GM12878 (cell line): Measurements from ENCODE around the gene NPM3. TPM values are rescaled to one million over a fixed set of nuclear protein-coding genes. Genes with fewer than 3 reads are reported as not detected.

ENCODE experiments used
- polyA plus RNA-seq, 11 experiments: library from polyadenylated mRNA; depleted of rRNA in 4 of 11; unstranded in 6 of 11; stranded (reverse) in 5 of 11; fragments of >200 nt; fragmentation: Nextera tagmentation in 4 of 11; fragmentation: Illumina TruSeq in 1 of 11; extraction: Ambion mirVana in 4 of 11; extraction: Trizol in 1 of 11; gene quantifications; 1 replicate in 1 of 11; 2 replicates in 10 of 11; pipeline versions ENCODE4 v1.2.1 to v1.2.3, GENCODE V29; 2011 to 2016; ENCODE audit warnings: inconsistent platforms in 2 of 11, missing spikeins in 2 of 11, low read depth in 1 of 11
- total RNA-seq, 4 experiments: library from RNA; depleted of rRNA in 3 of 4; stranded (reverse); fragments of >200 nt in 3 of 4; fragmentation: Illumina TruSeq in 1 of 4; extraction: Trizol in 1 of 4; gene quantifications; 2 replicates each; pipeline versions ENCODE4 v1.2.1 to v1.2.3, GENCODE V29; 2013 to 2021

The NPM3 gene
- total and polyA plus RNA-seq, 10 of the 15 experiments (the other 5 are each of a cell fraction or from before 2014, with no cell fraction given), result 13.0 to 171 (median 93.3) TPM

Other genes with a start within 250 kb of the NPM3 start
- 14.7 and 15.0 TPM in 2 replicates for gene POLL, start 195.2 kb downstream of the NPM3 start, total RNA-seq (2014; rRNA removed)
- 9.0 and 9.7 TPM in 2 replicates for gene POLL, start 195.2 kb downstream of the NPM3 start, total RNA-seq (2014; rRNA removed; fragmentation: Illumina TruSeq; extraction: Trizol)
- 21.6 and 25.4 TPM in 2 replicates for gene POLL, start 195.2 kb downstream of the NPM3 start, total RNA-seq (2021)
- 12.9 and 20.1 TPM in 2 replicates for gene POLL, start 195.2 kb downstream of the NPM3 start, polyA plus RNA-seq (2011; rRNA removed)
- 10.9 and 12.2 TPM in 2 replicates for gene POLL, start 195.2 kb downstream of the NPM3 start, polyA plus RNA-seq (2014; fragmentation: Illumina TruSeq; extraction: Trizol)
- gene POLL, start 195.2 kb downstream of the NPM3 start, polyA plus RNA-seq (2014; fragmentation: Nextera tagmentation; extraction: Ambion mirVana), result 1 to 10 TPM; 1.5 to 2.1 TPM
- gene POLL, start 195.2 kb downstream of the NPM3 start, polyA plus RNA-seq (2014; rRNA removed), result 18.9 and 20.7 TPM in 2 replicates
- 10 to 100 TPM; 13.1 to 14.4 TPM for gene POLL, start 195.2 kb downstream of the NPM3 start, polyA plus RNA-seq (2016; fragmentation: Nextera tagmentation; extraction: Ambion mirVana)
- gene DPCD, start 195.1 kb downstream of the NPM3 start, total RNA-seq (2014; rRNA removed), result 16.4 and 17.9 TPM in 2 replicates
- gene DPCD, start 195.1 kb downstream of the NPM3 start, total RNA-seq (2014; rRNA removed; fragmentation: Illumina TruSeq; extraction: Trizol), result 17.1 TPM in 2 replicates
- gene DPCD, start 195.1 kb downstream of the NPM3 start, total RNA-seq (2021), result 9.7 and 13.0 TPM in 2 replicates
- 35.1 and 37.2 TPM in 2 replicates for gene DPCD, start 195.1 kb downstream of the NPM3 start, polyA plus RNA-seq (2011; rRNA removed)
- gene DPCD, start 195.1 kb downstream of the NPM3 start, polyA plus RNA-seq (2014; fragmentation: Illumina TruSeq; extraction: Trizol), result 17.1 and 21.6 TPM in 2 replicates
- gene DPCD, start 195.1 kb downstream of the NPM3 start, polyA plus RNA-seq (2014; fragmentation: Nextera tagmentation; extraction: Ambion mirVana), result 10 to 100 TPM; 39.9 to 50.9 TPM
- 13.5 and 16.0 TPM in 2 replicates for gene DPCD, start 195.1 kb downstream of the NPM3 start, polyA plus RNA-seq (2014; rRNA removed)
- 10 to 100 TPM; 31.1 to 36.2 TPM for gene DPCD, start 195.1 kb downstream of the NPM3 start, polyA plus RNA-seq (2016; fragmentation: Nextera tagmentation; extraction: Ambion mirVana)
- gene FBXW4, start 88.3 kb downstream of the NPM3 start, total RNA-seq (2014; rRNA removed), result 28.5 and 29.2 TPM in 2 replicates
- 24.8 and 26.5 TPM in 2 replicates for gene FBXW4, start 88.3 kb downstream of the NPM3 start, total RNA-seq (2014; rRNA removed; fragmentation: Illumina TruSeq; extraction: Trizol)
- 38.7 and 41.9 TPM in 2 replicates for gene FBXW4, start 88.3 kb downstream of the NPM3 start, total RNA-seq (2021)
- 27.8 and 38.2 TPM in 2 replicates for gene FBXW4, start 88.3 kb downstream of the NPM3 start, polyA plus RNA-seq (2011; rRNA removed)
- gene FBXW4, start 88.3 kb downstream of the NPM3 start, polyA plus RNA-seq (2014; fragmentation: Illumina TruSeq; extraction: Trizol), result 37.2 and 42.0 TPM in 2 replicates
- gene FBXW4, start 88.3 kb downstream of the NPM3 start, polyA plus RNA-seq (2014; fragmentation: Nextera tagmentation; extraction: Ambion mirVana), result 10 to 100 TPM in 1 of 2 experiments, 1 to 10 TPM in 1; 5.7 to 11.5 TPM
- 30.5 and 34.5 TPM in 2 replicates for gene FBXW4, start 88.3 kb downstream of the NPM3 start, polyA plus RNA-seq (2014; rRNA removed)
- 1 to 10 TPM; 7.4 to 9.3 TPM for gene FBXW4, start 88.3 kb downstream of the NPM3 start, polyA plus RNA-seq (2016; fragmentation: Nextera tagmentation; extraction: Ambion mirVana)
- gene FGF8, start 7.3 kb downstream of the NPM3 start, total RNA-seq (2014; rRNA removed), result not detected in 2 replicates
- gene FGF8, start 7.3 kb downstream of the NPM3 start, total RNA-seq (2014; rRNA removed; fragmentation: Illumina TruSeq; extraction: Trizol), result not detected in 2 replicates
- gene FGF8, start 7.3 kb downstream of the NPM3 start, total RNA-seq (2021), result not detected in 2 replicates
- gene FGF8, start 7.3 kb downstream of the NPM3 start, polyA plus RNA-seq (2011; rRNA removed), result 0.08 TPM in 1 of 2 replicates, not detected in the other
- gene FGF8, start 7.3 kb downstream of the NPM3 start, polyA plus RNA-seq (2014; fragmentation: Illumina TruSeq; extraction: Trizol), result not detected in 2 replicates
- not detected for gene FGF8, start 7.3 kb downstream of the NPM3 start, polyA plus RNA-seq (2014; fragmentation: Nextera tagmentation; extraction: Ambion mirVana)
- gene FGF8, start 7.3 kb downstream of the NPM3 start, polyA plus RNA-seq (2014; rRNA removed), result 0.17 TPM in 1 of 2 replicates, not detected in the other
- under 1 TPM in 1 of 2 experiments, not detected in 1; 0.43 TPM for gene FGF8, start 7.3 kb downstream of the NPM3 start, polyA plus RNA-seq (2016; fragmentation: Nextera tagmentation; extraction: Ambion mirVana)
- 82.5 and 101 TPM in 2 replicates for gene OGA, start 35.0 kb upstream of the NPM3 start, total RNA-seq (2014; rRNA removed)
- 107 and 115 TPM in 2 replicates for gene OGA, start 35.0 kb upstream of the NPM3 start, total RNA-seq (2014; rRNA removed; fragmentation: Illumina TruSeq; extraction: Trizol)
- gene OGA, start 35.0 kb upstream of the NPM3 start, total RNA-seq (2021), result 75.1 and 87.8 TPM in 2 replicates
- gene OGA, start 35.0 kb upstream of the NPM3 start, polyA plus RNA-seq (2011; rRNA removed), result 145 and 214 TPM in 2 replicates
- gene OGA, start 35.0 kb upstream of the NPM3 start, polyA plus RNA-seq (2014; fragmentation: Illumina TruSeq; extraction: Trizol), result 111 and 154 TPM in 2 replicates
- 10 to 100 TPM; 23.0 to 28.3 TPM for gene OGA, start 35.0 kb upstream of the NPM3 start, polyA plus RNA-seq (2014; fragmentation: Nextera tagmentation; extraction: Ambion mirVana)
- gene OGA, start 35.0 kb upstream of the NPM3 start, polyA plus RNA-seq (2014; rRNA removed), result 81.0 and 90.3 TPM in 2 replicates
- gene OGA, start 35.0 kb upstream of the NPM3 start, polyA plus RNA-seq (2016; fragmentation: Nextera tagmentation; extraction: Ambion mirVana), result 10 to 100 TPM; 54.3 to 57.9 TPM
- gene KCNIP2, start 60.4 kb upstream of the NPM3 start, total RNA-seq (2014; rRNA removed), result 1.0 and 1.5 TPM in 2 replicates
- 1.3 and 1.4 TPM in 2 replicates for gene KCNIP2, start 60.4 kb upstream of the NPM3 start, total RNA-seq (2014; rRNA removed; fragmentation: Illumina TruSeq; extraction: Trizol)
- 1.8 and 3.6 TPM in 2 replicates for gene KCNIP2, start 60.4 kb upstream of the NPM3 start, total RNA-seq (2021)
- 3.4 and 4.3 TPM in 2 replicates for gene KCNIP2, start 60.4 kb upstream of the NPM3 start, polyA plus RNA-seq (2011; rRNA removed)
- gene KCNIP2, start 60.4 kb upstream of the NPM3 start, polyA plus RNA-seq (2014; fragmentation: Illumina TruSeq; extraction: Trizol), result 2.6 and 2.7 TPM in 2 replicates
- gene KCNIP2, start 60.4 kb upstream of the NPM3 start, polyA plus RNA-seq (2014; fragmentation: Nextera tagmentation; extraction: Ambion mirVana), result 1 to 10 TPM in 1 of 2 experiments, under 1 TPM in 1; 0.46 to 1.3 TPM
- 2.1 and 2.3 TPM in 2 replicates for gene KCNIP2, start 60.4 kb upstream of the NPM3 start, polyA plus RNA-seq (2014; rRNA removed)
- gene KCNIP2, start 60.4 kb upstream of the NPM3 start, polyA plus RNA-seq (2016; fragmentation: Nextera tagmentation; extraction: Ambion mirVana), result 1 to 10 TPM; 1.3 to 1.8 TPM